ENCODE data around the gene TYW3.

- TF ChIP-seq CTCF (IDR thresholded peaks at IDR 0.05) (no peak), POLR2A (IDR thresholded peaks at IDR 0.05) (no peak)
Measured at GRCh38 chr1:74716822-74717221, 16.1 kb upstream of the TYW3 start.
